ENCODE data around the gene RIPOR3. TPM values are rescaled to one million over a fixed set of nuclear protein-coding genes. Genes with fewer than 3 reads are reported as not detected.

The RIPOR3 gene
- total RNA-seq, 1 donor from 2014 or later = 0.53 TPM

DNA sequence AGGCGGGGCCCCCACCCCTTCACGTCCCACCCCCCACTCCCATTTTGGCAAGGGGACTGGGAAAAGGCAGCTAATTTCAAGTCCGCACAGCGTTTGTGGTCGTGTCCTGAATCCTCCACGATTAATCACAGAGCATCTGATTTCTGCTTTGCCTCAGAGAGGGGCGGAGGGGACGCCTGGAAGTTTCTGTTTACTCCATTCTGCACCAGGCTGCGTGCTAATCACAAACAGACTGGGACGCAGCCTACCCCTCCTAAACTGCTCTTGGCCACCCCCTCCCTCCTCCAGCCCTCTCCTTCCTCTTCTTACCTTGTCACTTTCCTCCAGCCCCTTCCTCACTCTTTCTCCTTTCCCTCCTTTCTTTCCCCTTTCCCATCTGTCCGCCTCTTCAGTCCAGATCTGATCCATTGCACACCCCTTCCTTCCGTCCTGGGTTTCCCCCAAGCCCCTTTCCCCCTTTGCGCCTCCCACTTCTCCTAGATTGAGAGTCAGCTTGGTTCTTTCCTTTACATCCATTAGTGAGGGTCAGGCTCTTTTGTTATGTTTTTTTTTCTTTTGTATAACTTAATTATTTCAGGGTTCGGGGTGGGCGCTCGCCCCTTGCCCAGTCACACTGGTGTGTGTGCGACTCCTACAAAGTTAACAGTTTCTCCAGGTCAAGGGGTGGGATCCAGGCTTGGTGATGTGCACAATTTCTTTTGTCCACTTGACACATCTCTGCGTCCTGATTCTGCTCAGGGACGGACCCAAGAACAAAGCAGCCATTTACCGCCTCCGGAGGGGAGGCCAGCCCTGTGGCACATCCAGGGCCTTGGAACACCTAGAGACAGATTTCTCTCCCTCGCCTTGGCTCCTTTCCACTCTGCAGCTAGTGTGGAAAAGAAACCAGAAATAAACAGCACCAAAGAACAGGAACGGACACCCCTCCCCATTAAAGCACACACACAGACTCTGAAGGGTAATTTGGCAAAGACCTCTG, 520 bp upstream of the RIPOR3 start:
- DNase-seq (ENCODE audit: low read depth) (peak; percentile 73), FAIRE-seq (no peak)
- Histone ChIP-seq H3K4me3 (ENCODE audit: low read depth, low read length) (peak overlapping the region; percentile 0), H3K36me3 (ENCODE audit: control insufficient read depth, insufficient read depth, low read length) (no peaks in the 10 kb centered on the region), H3K27me3 (ENCODE audit: control insufficient read depth, insufficient read depth, low read length) (no peaks in the 10 kb centered on the region)
- TF ChIP-seq, protein P1, sequence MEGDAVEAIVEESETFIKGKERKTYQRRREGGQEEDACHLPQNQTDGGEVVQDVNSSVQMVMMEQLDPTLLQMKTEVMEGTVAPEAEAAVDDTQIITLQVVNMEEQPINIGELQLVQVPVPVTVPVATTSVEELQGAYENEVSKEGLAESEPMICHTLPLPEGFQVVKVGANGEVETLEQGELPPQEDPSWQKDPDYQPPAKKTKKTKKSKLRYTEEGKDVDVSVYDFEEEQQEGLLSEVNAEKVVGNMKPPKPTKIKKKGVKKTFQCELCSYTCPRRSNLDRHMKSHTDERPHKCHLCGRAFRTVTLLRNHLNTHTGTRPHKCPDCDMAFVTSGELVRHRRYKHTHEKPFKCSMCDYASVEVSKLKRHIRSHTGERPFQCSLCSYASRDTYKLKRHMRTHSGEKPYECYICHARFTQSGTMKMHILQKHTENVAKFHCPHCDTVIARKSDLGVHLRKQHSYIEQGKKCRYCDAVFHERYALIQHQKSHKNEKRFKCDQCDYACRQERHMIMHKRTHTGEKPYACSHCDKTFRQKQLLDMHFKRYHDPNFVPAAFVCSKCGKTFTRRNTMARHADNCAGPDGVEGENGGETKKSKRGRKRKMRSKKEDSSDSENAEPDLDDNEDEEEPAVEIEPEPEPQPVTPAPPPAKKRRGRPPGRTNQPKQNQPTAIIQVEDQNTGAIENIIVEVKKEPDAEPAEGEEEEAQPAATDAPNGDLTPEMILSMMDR (IDR thresholded peaks at IDR 0.05; ENCODE audit: insufficient read depth, low read length, severe bottlenecking) = no peak

DNA sequence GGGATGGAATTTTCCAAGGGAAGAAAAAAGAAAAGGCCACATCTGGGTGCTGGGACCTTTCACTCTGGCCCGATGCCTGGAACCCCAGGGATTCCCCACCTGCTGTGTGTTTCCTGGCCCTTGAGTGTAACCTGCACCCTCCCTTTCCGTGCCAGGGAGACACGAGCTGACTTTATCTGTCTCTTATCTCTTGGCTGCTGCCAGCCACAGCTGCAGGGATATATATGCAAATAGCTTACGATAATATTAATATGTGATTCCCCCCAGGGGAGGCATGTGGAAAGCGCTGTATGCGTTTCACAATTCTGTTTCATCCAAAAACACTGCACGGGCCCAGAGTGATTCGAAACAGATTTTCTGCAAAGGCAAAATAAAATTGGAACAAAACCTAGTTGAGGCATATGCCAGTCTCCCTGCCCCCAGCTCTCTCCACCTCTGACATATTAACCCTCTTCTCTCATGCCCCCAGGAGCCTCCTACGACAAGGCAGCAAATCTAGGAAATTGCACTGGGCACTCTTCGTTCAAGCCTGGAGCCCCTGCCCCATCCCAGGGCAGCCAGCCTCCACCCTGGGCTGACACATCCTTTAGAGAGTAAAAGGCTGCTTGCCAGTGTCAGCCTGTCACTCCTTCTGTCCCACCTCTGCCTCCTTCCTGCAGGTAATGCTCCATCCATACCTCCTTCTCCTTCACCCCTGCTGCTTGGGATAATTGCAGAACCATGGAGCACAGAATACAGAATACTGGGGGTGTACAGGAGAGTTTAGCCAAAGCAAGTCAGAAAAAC, 1.3 kb downstream of the RIPOR3 start:
- no peaks in the 10 kb centered on the region for H3K27me3 ChIP-seq (ENCODE audit: control insufficient read depth, insufficient read depth, low read length)
- TF ChIP-seq, protein P1 (IDR thresholded peaks at IDR 0.05; ENCODE audit: insufficient read depth, low read length, severe bottlenecking) = no peak
- no peak for DNase-seq (ENCODE audit: low read depth)
- no peaks in the 10 kb centered on the region for H3K36me3 ChIP-seq (ENCODE audit: control insufficient read depth, insufficient read depth, low read length)
- no peak overlapping the region for H3K4me3 ChIP-seq (ENCODE audit: low read depth, low read length)
- FAIRE-seq = no peak

DNA sequence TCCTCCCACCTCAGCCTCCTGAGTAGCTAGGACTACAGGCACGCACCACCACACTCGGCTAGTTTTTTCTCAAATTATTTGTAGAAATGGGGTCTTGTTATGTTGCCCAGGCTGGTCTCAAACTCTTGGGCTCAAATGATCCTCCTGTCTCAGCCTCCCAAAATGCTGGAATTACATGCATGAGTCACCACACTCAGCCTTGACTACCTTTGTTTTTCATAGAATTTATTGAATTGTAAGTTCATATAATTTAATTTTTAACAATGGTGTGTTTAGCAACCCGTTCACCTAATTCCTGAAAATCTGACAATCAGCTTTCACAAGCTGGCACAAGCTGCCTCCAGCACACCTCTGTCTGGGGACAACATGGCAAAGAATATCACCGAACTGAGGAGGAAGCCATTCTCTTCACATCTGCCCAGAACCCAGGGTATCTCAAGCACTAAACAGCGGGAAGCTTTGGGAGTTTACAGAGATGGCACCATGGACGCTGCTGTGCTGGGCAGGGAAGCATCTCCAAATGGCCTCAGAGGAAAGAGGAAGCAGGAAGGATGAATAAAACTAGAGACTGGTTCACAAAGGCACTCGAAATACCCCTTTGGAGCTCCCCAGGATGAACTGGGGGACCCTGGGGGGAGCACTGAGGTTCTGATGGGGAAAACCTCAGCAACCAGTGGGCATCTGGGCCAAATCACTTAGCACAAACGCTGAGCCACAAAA, 2.9 kb downstream of the RIPOR3 start:
- H3K27me3 ChIP-seq (ENCODE audit: control insufficient read depth, insufficient read depth, low read length) = no peaks in the 10 kb centered on the region
- FAIRE-seq (no peak), DNase-seq (ENCODE audit: low read depth) (no peak)
- TF ChIP-seq, protein P1 (IDR thresholded peaks at IDR 0.05; ENCODE audit: insufficient read depth, low read length, severe bottlenecking) = no peak
- H3K36me3 ChIP-seq (ENCODE audit: control insufficient read depth, insufficient read depth, low read length) = no peaks in the 10 kb centered on the region
- no peak overlapping the region for H3K4me3 ChIP-seq (ENCODE audit: low read depth, low read length)

DNA sequence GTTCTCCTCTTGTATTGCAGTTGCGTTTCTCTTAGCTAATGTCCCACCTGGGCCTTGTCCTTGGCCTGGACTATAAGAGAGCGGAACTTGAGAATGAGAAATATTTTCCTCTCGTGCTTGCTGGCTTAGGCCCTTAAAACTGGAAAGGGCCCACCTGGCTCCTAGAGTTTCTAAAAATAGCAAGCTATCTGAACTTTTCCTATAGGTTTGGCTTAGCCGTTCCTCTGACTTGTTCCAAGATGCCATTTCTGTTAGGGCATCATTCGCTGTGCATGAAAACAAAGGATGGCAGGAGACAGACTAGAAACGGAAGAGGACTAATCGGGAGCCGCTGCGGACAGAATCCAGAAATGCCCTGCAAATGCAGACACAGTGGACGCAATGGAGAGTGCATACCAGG, 4.5 kb downstream of the RIPOR3 start:
- Histone ChIP-seq H3K4me3 (ENCODE audit: low read depth, low read length) (no peak overlapping the region), H3K27me3 (ENCODE audit: control insufficient read depth, insufficient read depth, low read length) (no peaks in the 10 kb centered on the region), H3K36me3 (ENCODE audit: control insufficient read depth, insufficient read depth, low read length) (no peaks in the 10 kb centered on the region)
- TF ChIP-seq, protein P1 (IDR thresholded peaks at IDR 0.05; ENCODE audit: insufficient read depth, low read length, severe bottlenecking) = no peak
- FAIRE-seq (no peak), DNase-seq (ENCODE audit: low read depth) (no peak)

DNA sequence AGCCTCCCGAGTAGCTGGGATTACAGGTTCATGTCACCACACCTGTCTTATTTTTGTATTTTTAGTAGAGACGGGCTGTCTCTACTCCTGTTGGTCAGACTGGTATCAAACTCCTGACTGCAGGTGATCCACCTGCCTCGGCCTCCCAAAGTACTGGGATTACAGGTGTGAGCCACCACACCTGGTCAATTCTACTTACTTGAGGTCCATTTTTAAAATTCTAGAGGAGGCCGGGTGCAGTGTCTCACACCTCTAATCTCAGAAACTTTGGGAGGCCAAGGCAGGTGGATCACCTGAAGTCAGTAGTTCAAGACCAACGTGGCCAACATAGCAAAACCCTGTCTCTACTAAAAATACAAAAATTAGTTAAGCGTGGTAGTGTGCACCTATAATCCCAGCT, 7.8 kb downstream of the RIPOR3 start:
- H3K4me3 ChIP-seq (ENCODE audit: low read depth, low read length) = no peak overlapping the region
- no peak for DNase-seq (ENCODE audit: low read depth)
- no peaks in the 10 kb centered on the region for H3K36me3 ChIP-seq (ENCODE audit: control insufficient read depth, insufficient read depth, low read length)
- TF ChIP-seq, protein P1 (IDR thresholded peaks at IDR 0.05; ENCODE audit: insufficient read depth, low read length, severe bottlenecking) = no peak
- FAIRE-seq = no peak
- H3K27me3 ChIP-seq (ENCODE audit: control insufficient read depth, insufficient read depth, low read length) = no peaks in the 10 kb centered on the region
